ENCODE data around the gene ADAMTS14. TPM values are rescaled to one million over a fixed set of nuclear protein-coding genes. Genes with fewer than 3 reads are reported as not detected.
"Not testable (repeated sequence)": the region's sequence is repeated elsewhere in the genome, so short reads cannot be mapped to it uniquely, and the experiment has no call there.

ADAMTS14 gene
- total RNA-seq, 2 experiments from 2014 or later = 0.03 TPM; not detected in 1

- Histone ChIP-seq H3K4me2 (ENCODE audit: low read length) (no peak overlapping the region), H3K4me3 (ENCODE audit: low read depth, low read length, poor library complexity, severe bottlenecking) (no peak overlapping the region), H3K79me2 (ENCODE audit: insufficient read depth, low read depth, low read length) (no peaks in the 10 kb centered on the region), H3K36me3 (ENCODE audit: insufficient read depth, low read length) (no peaks in the 10 kb centered on the region), H4K20me1 (ENCODE audit: insufficient read depth, low read length) (no peaks in the 10 kb centered on the region), H2AFZ (ENCODE audit: low read length) (no peak overlapping the region), H3K9me2 (ENCODE audit: insufficient read depth, low read length) (no peaks in the 10 kb centered on the region), H3K27ac (ENCODE audit: low read depth, low read length, poor library complexity, severe bottlenecking) (no peak overlapping the region), H3K9me3 (ENCODE audit: low read length) (peaks cover 6% of the 10 kb centered on the region; the same call in 1 of the 2 replicates), H3K4me1 (ENCODE audit: insufficient read depth, low read length, poor library complexity, severe bottlenecking) (no peaks in the 10 kb centered on the region)
- no TSS peak for BruUV-seq (replicated peaks)
- ChIA-PET POLR2A (interaction anchor here (0.6 kb wide), 1 partner anchor 730 kb away, joined by 3 read pairs; no protein-coding TSS in a partner anchor), CTCF (ENCODE audit: unreplicated experiment) (no interaction called here)
- intact Hi-C loops (cut with micrococcal nuclease; ENCODE audit: unreplicated experiment) = no loop called here
- no peak for TF ChIP-seq EZH2phosphoT487 (IDR thresholded peaks at IDR 0.05; ENCODE audit: borderline replicate concordance, low read depth, low read length)
- TF ChIP-seq CTCF (conservative IDR thresholded peaks at IDR 0.05; ENCODE audit: low read length) = no peak
- DNase-seq (ENCODE audit: low spot score) = no peak
These were observed 93.7 kb downstream of the ADAMTS14 start for GRCh38 chr10:70765794-70766594.

- H3K79me2 ChIP-seq (ENCODE audit: insufficient read depth, low read depth, low read length); H3K4me2 ChIP-seq (ENCODE audit: low read length); H4K20me1 ChIP-seq (ENCODE audit: insufficient read depth, low read length); H3K36me3 ChIP-seq (ENCODE audit: insufficient read depth, low read length); H2AFZ ChIP-seq (ENCODE audit: low read length); intact Hi-C loops (cut with micrococcal nuclease; ENCODE audit: unreplicated experiment); CTCF ChIA-PET (ENCODE audit: unreplicated experiment); H3K9me2 ChIP-seq (ENCODE audit: insufficient read depth, low read length); BruUV-seq (replicated peaks); DNase-seq (ENCODE audit: low spot score); H3K4me3 ChIP-seq (ENCODE audit: low read depth, low read length, poor library complexity, severe bottlenecking); H3K27ac ChIP-seq (ENCODE audit: low read depth, low read length, poor library complexity, severe bottlenecking); H3K9me3 ChIP-seq (ENCODE audit: low read length); H3K4me1 ChIP-seq (ENCODE audit: insufficient read depth, low read length, poor library complexity, severe bottlenecking): not testable (repeated sequence)
- POLR2A ChIA-PET = interaction anchor here (0.7 kb wide), 1 partner anchor 9 kb away, joined by 7 read pairs; no protein-coding TSS in a partner anchor
These were observed 95.8 kb downstream of the ADAMTS14 start for GRCh38 chr10:70768026-70768685.

GRCh38 chr10:70769121-70769520 lies 96.8 kb downstream of the ADAMTS14 start:
- H4K20me1 ChIP-seq (ENCODE audit: insufficient read depth, low read length) = no peaks in the 10 kb centered on the region
- no peaks in the 10 kb centered on the region for H3K4me1 ChIP-seq (ENCODE audit: insufficient read depth, low read length, poor library complexity, severe bottlenecking)
- ChIA-PET POLR2A (no interaction called here), CTCF (ENCODE audit: unreplicated experiment) (no interaction called here)
- no peaks in the 10 kb centered on the region for H3K9me2 ChIP-seq (ENCODE audit: insufficient read depth, low read length)
- no peak overlapping the region for H2AFZ ChIP-seq (ENCODE audit: low read length)
- H3K27ac ChIP-seq (ENCODE audit: low read depth, low read length, poor library complexity, severe bottlenecking) = no peak overlapping the region
- intact Hi-C loops (cut with micrococcal nuclease; ENCODE audit: unreplicated experiment) = no loop called here
- no peaks in the 10 kb centered on the region for H3K36me3 ChIP-seq (ENCODE audit: insufficient read depth, low read length)
- no TSS peak for BruUV-seq (replicated peaks)
- no peaks in the 10 kb centered on the region for H3K79me2 ChIP-seq (ENCODE audit: insufficient read depth, low read depth, low read length)
- DNase-seq (ENCODE audit: low spot score) = no peak
- no peak for TF ChIP-seq CTCF (conservative IDR thresholded peaks at IDR 0.05; ENCODE audit: low read length)
- no peak for TF ChIP-seq EZH2phosphoT487 (IDR thresholded peaks at IDR 0.05; ENCODE audit: borderline replicate concordance, low read depth, low read length)
- H3K4me3 ChIP-seq (ENCODE audit: low read depth, low read length, poor library complexity, severe bottlenecking) = no peak overlapping the region
- peaks cover 6% of the 10 kb centered on the region; the same call in 1 of the 2 replicates for H3K9me3 ChIP-seq (ENCODE audit: low read length)
- no peak overlapping the region for H3K4me2 ChIP-seq (ENCODE audit: low read length)

All from OCI-LY7 (cell line).